ACC112 (cell line): ENCODE data around the gene HDAC9.

ENCODE experiments used
- H2AFZ ChIP-seq: fragments of 200-600 bp; sonication (generic); one replicate; pipeline ENCODE4 v1.6.0; 2017; ENCODE audit warnings: antibody characterized with exemption, low read length; ENCODE audit not compliant: unreplicated experiment
- H3K27ac ChIP-seq: fragments of 200-600 bp; sonication (generic); 2 replicates; pipeline ENCODE4 v1.5.1; 2014; ENCODE audit warnings: low read depth, mild to moderate bottlenecking, antibody characterized with exemption, low read length, moderate library complexity
- H3K27me3 ChIP-seq: fragments of 200-600 bp; sonication (generic); 2 replicates; pipeline ENCODE4 v1.6.1; 2014; ENCODE audit warnings: mild to moderate bottlenecking, antibody characterized with exemption, low read length, moderate library complexity, mixed read lengths; ENCODE audit not compliant: insufficient read depth
- H3K36me3 ChIP-seq: fragments of 200-600 bp; sonication (generic); 2 replicates; pipeline ENCODE4 v1.6.1; 2016; ENCODE audit warnings: mild to moderate bottlenecking, antibody characterized with exemption, low read length, moderate library complexity, mixed read lengths; ENCODE audit not compliant: insufficient read depth
- H3K4me1 ChIP-seq: fragments of 200-600 bp; sonication (generic); one replicate; pipeline ENCODE4 v1.6.1; 2016; ENCODE audit warnings: low read length, mixed read lengths; ENCODE audit not compliant: insufficient read depth, unreplicated experiment, control insufficient read depth
- H3K4me3 ChIP-seq: fragments of 200-600 bp; sonication (generic); 2 replicates; pipeline ENCODE4 v1.5.1; 2014; ENCODE audit warnings: mild to moderate bottlenecking, low read depth, low read length
- H3K79me2 ChIP-seq: fragments of 200-600 bp; sonication (generic); one replicate; pipeline ENCODE4 v1.6.0; 2016; ENCODE audit warnings: low read length; ENCODE audit not compliant: control insufficient read depth, unreplicated experiment, insufficient read depth

Gene HDAC9

GRCh38 chr7:18555120-18555519 lies 59.6 kb downstream of the HDAC9 start:
- Histone ChIP-seq H3K79me2 (no peaks in the 10 kb centered on the region), H3K4me1 (peaks cover 19% of the 10 kb centered on the region)

GRCh38 chr7:18555968-18556367 lies 60.4 kb downstream of the HDAC9 start:
- Histone ChIP-seq H3K4me1 (peaks cover 19% of the 10 kb centered on the region), H3K36me3 (no peaks in the 10 kb centered on the region), H3K27ac (no peak overlapping the region), H3K4me3 (no peak overlapping the region), H3K79me2 (no peaks in the 10 kb centered on the region), H2AFZ (no peak overlapping the region), H3K27me3 (no peaks in the 10 kb centered on the region)

More at GRCh38 chr7:18555120-18555519, 59.6 kb downstream of the HDAC9 start:
- Histone ChIP-seq H3K27me3 (no peaks in the 10 kb centered on the region), H3K27ac (no peak overlapping the region), H3K36me3 (no peaks in the 10 kb centered on the region), H3K4me3 (no peak overlapping the region), H2AFZ (no peak overlapping the region)

DNA sequence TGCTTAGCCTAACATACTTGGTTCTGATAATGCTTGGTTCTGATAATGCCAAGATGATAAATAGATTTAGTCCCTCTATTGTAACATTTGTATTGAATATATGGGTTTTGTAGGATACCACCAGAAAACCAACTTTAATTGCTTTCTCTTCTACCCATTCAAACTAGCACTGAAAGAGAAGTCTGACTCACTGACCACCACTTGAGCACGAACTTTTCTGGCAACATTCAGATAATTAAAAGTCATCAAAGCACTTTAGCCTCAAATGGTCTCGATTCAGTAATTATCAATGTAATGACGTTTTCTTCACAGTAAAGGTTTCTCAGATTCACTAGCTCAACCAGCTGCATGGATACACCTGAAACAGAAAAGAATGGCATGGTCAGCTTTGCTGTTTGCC lies 63.0 kb downstream of the HDAC9 start:
- Histone ChIP-seq H3K4me1 (peaks cover 19% of the 10 kb centered on the region), H2AFZ (no peak overlapping the region), H3K27ac (no peak overlapping the region), H3K79me2 (no peaks in the 10 kb centered on the region), H3K36me3 (no peaks in the 10 kb centered on the region), H3K27me3 (no peaks in the 10 kb centered on the region), H3K4me3 (no peak overlapping the region)

GRCh38 chr7:18558910-18559309 lies 63.4 kb downstream of the HDAC9 start:
- no peak overlapping the region for H3K4me3 ChIP-seq
- H2AFZ ChIP-seq: no peak overlapping the region
- no peak overlapping the region for H3K27ac ChIP-seq
- H3K27me3 ChIP-seq: no peaks in the 10 kb centered on the region
- no peaks in the 10 kb centered on the region for H3K79me2 ChIP-seq
- H3K4me1 ChIP-seq: peaks cover 19% of the 10 kb centered on the region
- no peaks in the 10 kb centered on the region for H3K36me3 ChIP-seq

DNA sequence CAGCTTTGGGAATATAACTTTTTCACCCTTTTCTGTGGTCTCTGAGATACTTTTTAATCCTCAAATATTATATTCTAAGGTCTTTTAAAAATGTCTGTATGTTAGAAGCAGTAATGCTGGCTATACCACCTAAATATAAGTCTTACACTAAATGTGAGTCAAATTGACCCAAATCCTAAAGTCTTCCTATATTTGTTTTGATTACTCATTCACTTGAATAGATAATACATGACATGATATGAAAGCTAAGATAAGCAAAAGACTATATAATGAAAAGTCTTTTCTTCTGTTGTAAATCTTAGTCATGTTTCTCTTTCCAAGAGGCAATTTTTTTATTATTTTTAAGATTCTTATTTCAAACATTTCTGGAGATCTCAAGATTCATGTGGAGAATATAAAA lies 64.2 kb downstream of the HDAC9 start:
- Histone ChIP-seq H3K27ac (no peak overlapping the region), H3K4me1 (peaks cover 19% of the 10 kb centered on the region), H3K79me2 (no peaks in the 10 kb centered on the region), H3K27me3 (no peaks in the 10 kb centered on the region), H3K4me3 (no peak overlapping the region), H3K36me3 (no peaks in the 10 kb centered on the region), H2AFZ (no peak overlapping the region)

DNA sequence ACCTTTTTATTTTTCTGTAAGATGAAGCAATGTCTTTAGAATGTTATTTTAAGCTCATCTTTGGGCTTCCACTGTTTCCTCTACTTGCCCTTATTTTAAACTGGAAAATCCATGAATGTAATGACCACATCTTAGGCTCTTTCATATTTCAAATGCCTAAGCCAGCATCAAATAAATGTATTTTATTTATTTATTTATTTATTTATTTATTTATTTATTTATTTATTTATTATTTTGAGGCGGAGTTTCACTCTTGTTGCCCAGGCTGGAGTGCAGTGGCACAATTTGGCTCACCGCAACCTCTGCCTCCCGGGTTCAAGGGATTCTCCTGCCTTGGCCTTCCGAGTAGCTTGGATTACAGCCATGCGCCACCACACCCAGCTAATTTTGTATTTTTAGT lies 69.2 kb downstream of the HDAC9 start:
- Histone ChIP-seq H3K4me1 (peaks cover 4% of the 10 kb centered on the region), H3K79me2 (no peaks in the 10 kb centered on the region), H3K36me3 (no peaks in the 10 kb centered on the region), H3K27ac (no peak overlapping the region), H3K4me3 (no peak overlapping the region), H3K27me3 (no peaks in the 10 kb centered on the region), H2AFZ (no peak overlapping the region)

DNA sequence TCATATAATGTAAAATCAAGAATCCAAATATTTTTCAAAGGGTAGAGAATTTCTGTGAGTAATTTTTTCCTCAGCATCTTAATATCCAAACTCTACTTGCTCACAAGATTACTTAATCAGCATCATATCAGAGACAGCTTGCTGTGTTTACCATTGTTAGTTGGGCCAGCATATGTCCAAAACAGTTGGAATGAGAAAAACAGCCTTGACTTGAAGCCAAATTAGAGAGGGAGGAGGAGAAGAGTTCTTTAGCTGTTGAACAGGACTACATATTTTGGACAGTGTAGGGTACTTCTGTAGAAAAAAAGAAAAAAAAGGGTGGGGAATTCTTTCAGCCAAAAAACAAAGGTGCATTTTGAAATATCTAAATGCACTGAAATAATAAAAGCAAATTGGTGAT lies 69.8 kb downstream of the HDAC9 start:
- H3K4me3 ChIP-seq: no peak overlapping the region
- H3K79me2 ChIP-seq: no peaks in the 10 kb centered on the region
- no peaks in the 10 kb centered on the region for H3K27me3 ChIP-seq
- H3K36me3 ChIP-seq: no peaks in the 10 kb centered on the region
- no peaks in the 10 kb centered on the region for H3K4me1 ChIP-seq
- H2AFZ ChIP-seq: no peak overlapping the region
- no peak overlapping the region for H3K27ac ChIP-seq

DNA sequence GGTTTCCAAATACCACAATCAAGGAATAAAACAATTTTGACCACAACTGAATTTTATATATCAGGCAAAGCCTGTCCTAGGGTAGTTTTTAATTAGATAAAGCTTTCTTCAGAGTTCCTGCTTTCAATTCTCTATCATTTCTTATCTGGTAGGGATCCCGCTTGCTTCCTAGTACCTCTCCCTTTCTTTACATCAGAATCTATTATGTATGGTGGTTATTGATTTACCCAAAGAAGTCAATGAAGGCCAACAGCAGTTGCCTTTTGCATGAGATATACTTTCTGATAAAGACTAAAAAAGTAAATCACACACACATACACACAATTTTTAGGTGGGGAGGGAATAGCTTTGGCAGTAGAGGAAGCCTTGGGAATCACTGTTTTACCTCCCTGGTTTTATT lies 70.7 kb downstream of the HDAC9 start:
- no peaks in the 10 kb centered on the region for H3K79me2 ChIP-seq
- no peaks in the 10 kb centered on the region for H3K27me3 ChIP-seq
- H3K4me1 ChIP-seq: peaks cover 3% of the 10 kb centered on the region
- H3K4me3 ChIP-seq: no peak overlapping the region
- no peak overlapping the region for H3K27ac ChIP-seq
- H2AFZ ChIP-seq: no peak overlapping the region
- no peaks in the 10 kb centered on the region for H3K36me3 ChIP-seq

DNA sequence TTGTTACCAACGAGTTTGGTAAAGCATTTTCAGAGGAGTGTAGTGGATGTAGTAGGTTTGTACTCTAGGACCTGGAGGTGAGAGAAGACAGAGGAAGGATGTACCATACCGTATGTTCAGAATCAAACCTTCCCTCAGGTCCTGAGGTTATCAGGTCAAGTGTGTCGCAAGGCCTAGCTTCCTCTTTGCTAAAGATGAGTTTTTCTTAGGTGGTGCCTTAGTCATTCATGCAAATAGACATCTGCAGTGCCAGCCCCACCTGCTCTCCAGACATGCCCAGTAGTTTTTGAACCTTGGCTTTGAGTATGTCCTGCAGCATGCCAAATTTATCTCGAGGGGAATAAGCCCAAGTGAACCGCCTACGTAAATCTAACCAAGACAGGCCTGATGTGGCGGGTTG lies 71.3 kb downstream of the HDAC9 start:
- Histone ChIP-seq H3K4me1 (peaks cover 4% of the 10 kb centered on the region), H3K27me3 (no peaks in the 10 kb centered on the region), H3K36me3 (no peaks in the 10 kb centered on the region), H3K79me2 (no peaks in the 10 kb centered on the region), H3K27ac (no peak overlapping the region), H3K4me3 (no peak overlapping the region), H2AFZ (no peak overlapping the region)

GRCh38 chr7:18570441-18570840 lies 74.9 kb downstream of the HDAC9 start:
- H3K4me3 ChIP-seq: no peak overlapping the region
- no peaks in the 10 kb centered on the region for H3K79me2 ChIP-seq
- H3K36me3 ChIP-seq: no peaks in the 10 kb centered on the region
- H3K27ac ChIP-seq: no peak overlapping the region
- no peaks in the 10 kb centered on the region for H3K27me3 ChIP-seq
- peak overlapping the region; percentile 20 for H2AFZ ChIP-seq
- peaks cover 4% of the 10 kb centered on the region for H3K4me1 ChIP-seq

- peak overlapping the region; percentile 20 for H2AFZ ChIP-seq
- H3K4me1 ChIP-seq: peaks cover 4% of the 10 kb centered on the region
- no peaks in the 10 kb centered on the region for H3K27me3 ChIP-seq
- no peaks in the 10 kb centered on the region for H3K36me3 ChIP-seq
- no peak overlapping the region for H3K27ac ChIP-seq
- H3K4me3 ChIP-seq: no peak overlapping the region
- H3K79me2 ChIP-seq: no peaks in the 10 kb centered on the region
These were observed 75.4 kb downstream of the HDAC9 start for GRCh38 chr7:18570890-18571478.
